Vagina (tissue), 2 donors: ENCODE data around the gene KCNN1.

Experiments
- POLR2A ChIP-seq, 2 donors: fragments of 450-650 bp; IDR thresholded peaks; one replicate each; pipeline ENCODE4 v1.6.1; 2017; ENCODE audit warnings: antibody characterized with exemption in 2 of 2, mild to moderate bottlenecking in 2 of 2, moderate library complexity in 2 of 2
- POLR2AphosphoS5 ChIP-seq, 2 donors: sonication (generic); formaldehyde crosslinking; IDR thresholded peaks; one replicate each; pipeline ENCODE4 v1.9.0; 2017; ENCODE audit warnings: antibody characterized with exemption in 2 of 2, mild to moderate bottlenecking in 2 of 2, low read depth in 1 of 2; ENCODE audit not compliant: insufficient read depth in 1 of 2

DNA sequence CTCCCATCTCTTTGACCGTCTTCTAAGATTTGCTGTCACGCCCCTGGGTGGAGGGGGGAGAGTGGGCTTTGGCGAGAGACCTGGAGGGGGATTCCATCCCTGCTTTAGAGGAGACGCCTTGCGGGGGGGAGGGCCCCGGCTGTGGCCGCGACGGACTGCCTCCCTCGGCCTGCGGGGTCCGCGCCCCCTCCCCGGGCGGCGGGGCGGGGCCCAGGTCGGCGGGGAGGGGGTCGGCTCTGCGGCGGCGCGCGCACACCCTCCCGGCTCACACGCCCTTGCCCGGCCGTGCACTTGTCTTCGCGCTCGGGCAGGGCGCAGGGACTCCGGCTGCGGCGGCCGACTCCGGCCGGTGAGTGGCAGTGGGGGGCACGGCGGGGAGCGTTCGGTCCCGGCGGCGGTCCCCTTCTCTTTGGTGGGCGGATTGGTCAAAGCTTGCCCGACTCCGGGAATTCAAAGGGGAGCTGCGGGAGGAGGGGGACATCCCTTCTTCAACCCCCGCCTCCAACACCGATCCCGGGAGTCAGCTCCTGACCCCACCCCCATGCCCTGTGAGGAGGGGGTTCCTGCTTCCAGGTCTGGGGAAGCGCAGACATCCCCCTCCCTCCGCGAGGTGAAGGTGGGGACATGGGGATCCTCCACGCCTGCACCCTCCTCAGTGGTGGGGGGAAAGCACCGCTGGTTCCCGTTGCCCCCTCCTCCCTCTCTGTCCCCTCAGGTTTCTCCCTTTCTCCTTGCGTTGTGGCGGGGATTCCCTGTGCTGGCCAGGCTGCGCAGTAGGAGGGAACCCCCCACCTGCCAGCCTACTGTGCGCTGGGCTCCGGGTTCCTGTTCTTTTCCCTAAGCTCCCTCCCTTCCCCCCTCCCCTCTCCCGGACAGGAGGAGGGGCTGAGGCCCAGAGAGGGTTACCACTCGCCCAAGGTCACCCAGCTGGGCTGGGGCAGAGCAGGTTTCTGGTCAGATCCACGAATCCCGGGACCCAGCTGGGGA is 14.6 kb upstream of the KCNN1 start:
- no peak for TF ChIP-seq POLR2A (IDR thresholded peaks at IDR 0.05)
- TF ChIP-seq POLR2AphosphoS5 (IDR thresholded peaks at IDR 0.05; ENCODE audit: insufficient read depth in 1 of 2, low read depth in 1 of 2), result no peak
